GM19455 (cell line): ENCODE measurements around the gene SNRPB.

Source experiments
- ATAC-seq: cut with Tn5 transposase; IDR thresholded peaks from one replicate; pipeline ENCODE4 v1.9.1; 2021; ENCODE audit not compliant: unreplicated experiment

The SNRPB gene

DNA sequence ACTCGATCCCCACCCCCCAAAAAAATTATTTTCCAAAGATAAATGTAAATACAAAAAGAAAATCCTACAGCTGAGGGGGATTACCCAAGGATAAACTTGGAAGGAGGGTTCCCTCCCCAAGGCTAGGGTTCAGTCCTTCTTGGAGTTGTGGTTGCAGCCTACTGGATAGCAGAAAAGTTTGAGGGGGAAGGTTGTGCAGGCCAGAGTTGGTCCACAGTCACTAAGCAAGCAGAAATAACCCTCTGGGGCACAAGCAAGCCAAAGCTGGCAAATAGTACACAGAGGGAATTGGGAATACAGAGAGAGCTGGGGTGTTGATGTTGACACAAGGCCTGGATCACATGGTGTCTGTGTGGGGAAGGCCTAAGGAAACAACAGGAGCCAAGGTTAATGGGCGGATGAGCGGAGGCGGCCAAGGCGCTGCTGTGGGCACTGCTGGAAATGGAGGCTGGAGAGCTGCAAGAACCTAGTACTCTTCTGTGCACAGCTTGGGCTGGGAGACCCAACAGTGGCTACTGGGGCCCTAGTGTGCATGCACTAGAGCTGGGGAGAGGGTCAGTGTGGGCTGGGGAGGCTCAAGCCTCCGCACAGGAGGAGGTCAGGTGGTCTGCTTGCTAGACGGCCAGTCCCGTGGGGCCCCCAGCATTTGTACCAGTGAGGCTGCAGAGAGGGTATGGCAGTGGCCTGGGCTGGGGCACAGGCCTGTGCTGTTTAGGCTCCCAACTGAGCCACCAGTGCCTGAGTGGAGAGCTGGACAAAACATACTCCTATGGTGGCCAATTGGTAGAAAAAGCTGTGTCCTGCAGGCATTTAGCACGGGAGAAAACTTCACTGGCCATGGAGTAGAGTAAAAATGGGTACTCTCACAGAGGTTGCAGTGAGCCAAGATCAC, 5.5 kb upstream of the SNRPB start:
- ATAC-seq: no peak

DNA sequence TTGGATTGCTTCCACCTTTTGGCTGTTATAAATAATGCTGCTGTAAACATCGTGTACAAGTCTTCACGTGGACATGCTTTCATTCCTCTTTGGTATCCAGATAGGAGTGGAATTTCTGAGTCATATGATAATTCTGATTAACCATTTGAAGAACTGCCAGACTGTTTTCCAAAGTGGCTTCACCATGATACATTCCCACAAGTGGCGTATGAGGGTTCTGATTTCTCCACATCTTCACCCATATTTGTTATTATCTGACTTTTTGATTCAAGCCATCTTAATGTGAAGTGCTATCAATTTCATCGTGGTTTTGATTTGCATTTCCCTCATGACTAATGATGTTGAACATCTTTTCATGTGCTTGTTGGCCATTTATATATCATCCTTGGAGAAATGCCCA, 2.9 kb upstream of the SNRPB start:
- no peak for ATAC-seq

DNA sequence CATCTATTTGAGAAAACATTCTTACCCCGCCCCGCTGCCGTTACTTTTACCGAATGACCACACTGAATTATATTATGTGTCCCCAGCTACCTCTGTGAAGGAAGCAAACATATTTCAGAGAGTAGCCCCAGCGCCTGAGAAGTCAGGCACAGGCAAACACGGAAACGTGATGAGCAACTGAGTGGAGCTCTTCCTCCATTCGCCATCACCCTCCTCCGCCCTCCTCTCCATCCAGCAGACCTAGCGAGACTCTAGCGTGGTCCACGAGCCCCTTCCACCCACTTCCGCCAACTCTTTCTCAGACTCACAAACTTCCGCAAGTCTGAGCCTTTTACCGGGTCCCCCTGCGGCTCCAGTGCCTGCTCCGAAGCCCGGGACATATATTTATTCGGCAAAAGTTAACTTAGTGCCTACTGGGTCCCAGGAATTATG, 582 bp downstream of the SNRPB start:
- peak; percentile 25 for ATAC-seq

DNA sequence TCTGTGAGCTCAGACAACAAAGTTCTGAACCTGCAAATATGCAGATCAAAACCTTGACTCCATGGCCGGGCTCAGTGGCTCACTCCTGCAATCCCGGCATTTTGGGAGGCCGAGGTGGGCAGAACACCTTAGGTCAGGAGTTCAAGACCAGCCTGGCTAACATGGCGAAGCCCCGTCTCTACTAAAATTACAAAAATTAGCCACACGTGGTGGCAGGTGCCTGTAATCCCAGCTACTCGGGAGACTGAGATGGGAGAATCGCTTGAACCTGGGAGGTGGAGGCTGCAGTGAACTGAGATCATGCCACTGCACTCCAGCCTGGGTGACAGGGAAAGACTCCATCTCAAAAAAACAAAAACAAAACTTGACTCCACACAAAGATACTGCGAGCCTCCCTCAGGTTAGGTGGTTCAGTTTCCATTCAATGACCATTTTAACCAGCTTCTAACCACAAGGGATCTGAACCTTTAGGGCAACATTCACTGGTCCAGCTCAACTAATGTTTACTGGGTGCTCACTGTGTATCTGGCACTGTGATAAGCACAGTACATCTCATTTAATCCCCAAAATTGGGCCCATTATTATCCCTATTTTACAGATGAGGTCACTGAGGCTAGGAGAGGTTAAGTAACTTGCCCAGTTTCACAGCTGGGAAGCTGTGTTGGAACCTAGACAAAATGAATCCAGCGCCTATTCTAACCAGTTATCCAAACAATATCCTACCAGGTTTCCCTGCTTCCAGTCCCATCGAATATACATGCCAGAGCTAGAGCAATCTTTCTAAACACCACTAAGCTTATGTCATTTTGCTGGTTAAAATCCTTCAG, 1.8 kb downstream of the SNRPB start:
- ATAC-seq: no peak

DNA sequence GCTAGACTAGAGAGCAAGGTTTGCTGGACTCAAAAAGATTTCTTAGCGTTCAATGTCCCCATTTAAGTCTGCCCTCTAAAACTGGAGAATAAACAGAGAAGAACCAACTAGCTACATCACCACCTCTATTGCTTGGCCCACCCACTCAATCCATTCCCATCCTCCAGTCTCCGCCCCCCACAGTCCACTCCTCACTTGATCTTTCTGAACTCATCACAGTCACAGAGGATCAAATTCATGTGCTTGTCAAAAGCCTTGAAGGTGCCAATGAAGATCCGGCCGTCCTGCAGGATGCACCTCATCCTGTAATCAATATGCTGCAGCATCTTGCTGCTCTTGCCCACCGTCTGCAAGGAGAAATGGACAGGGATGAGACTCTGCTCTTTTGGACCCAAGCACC, 3.2 kb downstream of the SNRPB start:
- ATAC-seq: no peak

DNA sequence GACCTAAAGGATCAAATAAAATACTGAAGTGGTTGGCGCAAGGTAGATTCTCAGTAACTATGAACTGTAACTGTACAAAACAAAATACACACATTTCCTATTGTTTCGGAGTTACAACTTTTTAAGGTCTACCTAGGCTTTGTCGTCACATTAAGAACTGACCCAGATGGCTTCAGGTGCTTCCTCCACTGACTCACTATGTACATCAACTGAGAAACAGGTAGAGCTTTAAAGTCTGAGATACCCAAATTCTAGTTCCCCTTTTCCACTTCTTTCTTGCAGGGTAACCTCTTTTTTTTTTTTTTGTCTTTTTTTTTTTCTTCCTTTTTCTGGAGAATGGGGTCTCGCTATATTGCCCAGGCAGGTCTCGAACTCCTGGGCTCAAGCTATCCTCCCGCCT, 5.5 kb downstream of the SNRPB start:
- no peak for ATAC-seq

DNA sequence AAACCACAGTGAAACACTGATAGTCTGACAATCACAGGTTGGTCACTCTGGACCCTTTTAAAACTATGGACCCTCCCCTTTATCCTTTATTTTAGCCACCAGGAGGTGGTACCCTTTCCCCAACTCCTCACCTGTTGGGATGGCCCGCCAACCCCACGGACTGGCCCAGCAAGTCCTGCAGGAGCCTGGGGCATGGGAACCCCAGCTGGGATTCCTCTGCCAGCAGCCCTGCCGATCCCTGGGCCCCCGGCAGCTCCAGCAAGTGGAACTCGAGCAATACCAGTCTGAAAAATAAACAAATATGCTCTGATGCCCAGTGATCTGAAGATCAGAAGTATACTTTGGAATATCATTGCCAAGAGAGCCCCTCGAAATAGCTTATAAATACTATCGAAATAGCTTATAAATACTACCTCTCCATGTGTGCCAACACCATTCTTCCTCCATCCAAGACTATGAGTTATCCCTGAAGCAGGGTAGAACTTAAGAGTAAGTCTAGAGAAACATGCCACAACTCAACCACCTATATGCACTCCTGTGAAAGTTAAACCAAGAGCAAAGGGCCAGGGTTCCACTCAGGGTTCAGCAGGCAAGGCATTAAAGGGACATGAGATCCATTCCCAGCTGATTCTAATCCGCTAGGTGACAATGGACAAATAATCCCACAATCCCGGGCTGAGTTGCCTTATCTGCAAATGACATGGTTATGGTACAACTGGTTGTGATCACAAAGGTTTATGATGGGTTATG, 6.8 kb downstream of the SNRPB start:
- ATAC-seq: no peak

DNA sequence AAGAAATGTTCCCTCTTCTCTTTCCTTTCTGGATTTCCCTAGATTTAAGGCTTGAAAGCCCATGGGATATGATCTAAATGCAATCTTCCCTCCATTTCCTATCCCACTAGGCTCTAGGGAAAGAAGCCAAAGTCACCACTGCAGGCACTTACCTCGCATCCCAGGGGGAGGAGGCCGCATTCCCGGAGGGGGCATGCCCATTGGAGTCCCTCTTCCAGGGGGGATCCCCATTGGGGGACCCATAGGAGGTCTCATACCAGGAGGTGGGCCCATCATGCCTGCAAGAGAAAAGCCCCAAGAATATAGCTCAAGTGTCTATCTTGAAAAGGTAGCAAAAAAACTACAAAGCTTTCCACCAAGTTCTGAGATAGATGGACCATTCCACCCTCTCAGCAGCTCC, 8.1 kb downstream of the SNRPB start:
- no peak for ATAC-seq

DNA sequence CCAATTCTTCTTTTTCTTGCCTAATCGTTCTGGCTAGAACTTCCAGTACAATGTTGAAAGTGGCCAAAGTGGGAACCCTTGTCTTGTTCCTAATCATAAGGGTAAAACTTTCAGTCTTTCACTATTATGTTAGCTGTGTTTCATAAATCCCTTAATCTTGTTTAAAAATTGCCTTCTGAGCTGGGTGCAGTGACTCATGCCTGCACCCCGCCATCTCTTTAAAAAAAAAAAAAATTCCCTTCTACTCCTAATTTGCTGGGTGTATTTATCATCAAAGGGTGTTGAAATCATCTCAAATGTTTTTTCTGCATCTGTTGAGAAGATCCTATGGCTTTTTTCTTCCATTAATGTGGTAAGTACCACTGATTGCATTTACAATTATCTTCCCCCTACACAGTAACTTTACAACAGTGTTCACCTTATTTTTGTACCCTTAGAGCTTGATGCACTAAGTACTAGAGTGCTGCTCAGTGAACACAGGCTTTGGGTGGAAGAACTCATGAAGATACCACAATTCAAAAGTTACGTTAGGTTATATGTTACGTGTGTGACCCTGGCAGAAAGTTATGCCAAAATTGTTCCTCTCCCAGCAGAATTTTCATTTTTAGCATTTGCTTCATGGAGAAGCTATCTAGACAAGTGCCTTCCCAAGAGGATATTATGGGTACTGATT, 9.7 kb downstream of the SNRPB start:
- ATAC-seq: no peak

DNA sequence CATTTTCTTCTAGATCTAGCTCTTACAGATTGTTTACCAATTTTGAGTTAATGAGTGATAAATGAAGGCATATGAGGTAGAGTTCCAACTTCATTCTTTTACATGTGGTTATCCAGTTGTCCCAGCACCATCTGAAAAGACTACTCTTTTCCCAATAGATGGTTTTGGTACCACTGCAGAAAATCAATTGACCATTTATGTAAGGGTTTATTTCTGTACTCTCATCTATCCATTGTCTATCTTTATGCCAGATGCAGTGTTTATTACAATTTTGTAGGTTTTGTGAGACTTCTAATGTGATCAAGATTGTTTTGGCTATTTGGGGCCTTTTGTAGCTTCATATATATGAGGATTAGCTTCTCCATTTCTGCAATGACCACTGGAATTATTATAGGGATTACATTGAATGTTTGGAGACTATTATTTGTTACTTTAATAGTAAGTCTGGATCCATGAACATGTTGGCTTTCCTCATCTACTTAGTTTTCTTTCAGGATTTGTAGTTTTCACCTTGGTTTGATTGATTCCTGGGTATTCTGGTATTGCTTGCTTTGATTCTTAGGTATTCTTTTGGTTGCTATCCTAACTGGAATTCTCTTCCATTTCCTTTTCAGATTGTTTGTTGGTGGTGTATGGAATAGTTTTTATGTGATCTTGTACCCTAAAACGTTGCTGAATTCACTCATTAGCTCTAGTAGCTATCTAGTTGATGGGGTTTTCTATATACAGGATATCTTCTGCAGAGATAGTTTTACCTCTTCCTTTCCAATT, 10.4 kb downstream of the SNRPB start:
- no peak for ATAC-seq

DNA sequence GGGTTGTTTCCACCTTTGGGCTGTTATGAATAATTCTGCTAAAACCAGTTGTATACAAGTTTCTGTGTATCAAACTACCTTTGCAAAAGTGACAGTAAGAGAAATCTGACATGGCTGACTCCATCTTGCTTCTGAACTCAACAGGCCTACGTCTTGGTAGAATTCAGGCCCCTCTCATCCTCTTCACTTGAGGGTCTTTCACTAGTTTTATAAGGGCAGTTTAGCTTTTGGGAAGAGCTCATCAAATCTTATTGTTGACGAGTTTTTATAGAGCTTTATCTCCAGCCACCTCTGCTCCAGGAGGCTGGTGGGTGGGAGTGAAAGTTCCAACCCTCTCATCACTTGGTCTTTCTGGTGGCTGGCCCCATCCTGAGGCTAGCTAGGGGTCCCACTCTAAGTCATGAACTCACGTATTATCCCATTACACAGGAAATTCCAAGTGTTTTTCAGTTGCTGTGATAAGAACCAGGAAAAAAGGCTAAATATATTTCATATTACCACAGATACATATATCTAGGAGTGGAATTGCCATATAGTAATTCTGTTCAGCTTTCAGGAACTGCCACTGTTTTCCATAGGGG, 11.6 kb downstream of the SNRPB start:
- ATAC-seq: no peak

DNA sequence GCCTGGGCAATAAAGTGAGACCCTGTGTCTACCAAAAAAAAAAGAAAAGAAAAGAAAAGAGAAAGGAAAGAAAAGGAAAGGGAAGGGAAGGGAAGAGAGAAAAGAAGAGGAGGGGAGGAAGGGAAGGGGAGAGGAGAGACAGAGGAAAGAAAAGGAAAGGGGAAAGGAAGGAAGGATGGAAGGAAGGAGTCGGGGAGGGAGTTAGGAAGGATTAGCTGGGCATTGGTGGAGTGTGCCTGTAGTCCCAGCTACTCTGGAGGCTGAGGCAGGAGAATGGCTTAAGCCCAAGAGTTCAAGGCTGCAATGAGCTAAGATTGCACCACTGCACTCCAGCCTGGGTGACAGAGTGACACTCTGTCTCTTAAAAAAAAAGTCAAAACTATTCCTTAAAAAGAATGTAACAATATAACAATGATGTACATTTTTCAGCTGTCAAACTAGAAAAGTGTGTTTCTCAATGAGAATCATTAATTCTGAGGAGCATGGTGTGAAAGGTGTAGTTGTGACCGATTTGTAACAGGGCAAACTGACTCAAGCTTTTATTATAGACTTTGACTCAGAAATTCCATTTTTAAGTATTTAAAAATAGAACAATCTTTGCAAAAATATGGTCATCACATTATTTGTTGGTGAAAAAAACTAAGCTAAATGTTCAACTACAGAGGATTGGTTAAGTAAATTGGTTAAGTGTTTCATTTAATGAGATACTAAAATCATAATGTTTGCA, 14.7 kb downstream of the SNRPB start:
- no peak for ATAC-seq

DNA sequence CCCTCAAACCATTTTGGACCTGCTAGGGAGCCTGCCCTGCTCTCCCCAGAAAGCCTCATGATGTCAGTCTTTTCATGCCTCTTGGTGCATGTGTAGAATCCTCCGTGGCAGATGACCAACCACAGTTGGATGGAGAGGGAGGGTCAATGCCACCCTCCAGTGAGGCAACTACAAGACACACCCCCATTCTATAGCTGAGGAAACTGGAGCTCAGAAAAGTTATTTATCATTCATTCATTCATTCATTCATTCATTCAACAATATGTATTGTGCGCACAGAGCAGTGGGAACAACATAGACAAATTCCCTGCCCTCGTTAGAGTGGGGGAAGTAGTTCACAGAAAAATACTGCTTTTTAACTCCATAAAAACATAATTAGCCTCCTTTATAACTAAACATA, 16.8 kb downstream of the SNRPB start:
- no peak for ATAC-seq

DNA sequence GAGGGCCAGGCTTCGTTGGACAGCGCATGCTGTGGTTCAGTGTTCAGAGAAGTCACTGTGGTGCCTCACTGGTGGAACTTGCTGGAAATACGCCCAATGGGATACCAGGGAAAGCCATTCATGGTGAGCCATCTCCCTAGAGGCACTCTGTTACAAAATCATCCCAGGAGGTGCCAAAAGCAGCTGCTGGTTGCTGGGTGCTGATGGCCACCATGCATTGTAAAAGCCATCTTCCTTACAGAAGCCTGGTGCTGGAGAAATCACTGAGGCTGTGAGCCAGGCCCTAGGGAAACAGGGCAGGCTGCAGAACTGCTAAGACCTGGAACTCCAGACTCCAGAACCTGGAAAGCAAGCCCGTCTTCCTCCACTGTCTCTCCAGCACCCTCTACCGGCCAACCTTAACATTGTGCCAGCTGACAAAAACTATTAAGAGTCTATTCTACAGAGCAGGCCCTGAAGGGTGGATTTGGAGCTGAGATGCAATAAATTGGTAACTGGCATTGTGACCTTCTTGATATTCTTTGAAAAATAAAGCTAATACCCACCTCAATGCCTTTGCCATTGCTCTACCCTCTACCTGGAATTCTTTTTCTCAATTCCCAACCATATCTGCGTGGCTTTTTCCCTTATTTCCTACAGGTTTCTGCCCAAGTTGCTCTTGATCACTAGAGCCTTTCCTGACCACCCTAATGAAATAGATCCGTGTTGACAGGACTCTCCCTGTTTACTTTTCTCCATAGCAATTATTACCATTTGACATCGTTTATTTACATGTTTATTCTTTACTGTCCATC, 18.5 kb downstream of the SNRPB start:
- no peak for ATAC-seq

DNA sequence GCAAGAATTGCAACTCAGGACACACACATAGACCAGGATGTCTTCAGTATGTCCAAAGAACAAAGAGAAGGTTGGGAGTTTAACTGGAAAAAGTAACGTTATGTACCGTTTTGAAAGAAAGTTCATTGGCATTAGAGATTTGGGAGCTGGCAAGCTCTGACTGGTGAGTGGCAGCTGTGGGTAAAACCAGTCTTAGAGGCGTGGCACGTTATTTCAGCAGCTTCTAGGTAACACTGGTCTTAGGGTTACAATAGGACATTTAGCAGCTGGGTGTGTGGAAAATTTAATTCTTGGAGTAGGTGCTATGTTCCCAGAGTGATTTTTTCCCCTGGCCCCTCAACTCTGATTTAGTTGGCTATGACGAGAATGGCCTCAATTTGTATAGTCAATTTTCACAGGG, 19.2 kb downstream of the SNRPB start:
- no peak for ATAC-seq

DNA sequence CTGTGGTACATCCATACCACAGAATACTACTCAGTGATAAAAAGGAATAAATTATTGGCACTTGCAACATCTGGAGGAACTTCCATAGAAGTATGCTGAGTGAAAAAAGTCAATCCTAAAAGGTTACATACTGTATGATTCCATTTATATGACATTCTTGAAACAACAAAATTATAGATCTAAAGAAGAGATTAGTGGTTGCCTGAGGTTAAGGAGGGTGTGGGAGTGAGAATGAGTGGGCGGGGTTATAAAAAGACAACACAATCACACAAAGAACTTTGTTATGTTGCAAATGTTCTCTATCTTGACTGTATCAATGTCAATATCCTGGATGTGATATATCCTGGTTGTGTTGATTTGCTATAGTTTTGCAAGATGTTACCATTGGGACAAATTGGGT, 21.2 kb downstream of the SNRPB start:
- ATAC-seq: no peak

DNA sequence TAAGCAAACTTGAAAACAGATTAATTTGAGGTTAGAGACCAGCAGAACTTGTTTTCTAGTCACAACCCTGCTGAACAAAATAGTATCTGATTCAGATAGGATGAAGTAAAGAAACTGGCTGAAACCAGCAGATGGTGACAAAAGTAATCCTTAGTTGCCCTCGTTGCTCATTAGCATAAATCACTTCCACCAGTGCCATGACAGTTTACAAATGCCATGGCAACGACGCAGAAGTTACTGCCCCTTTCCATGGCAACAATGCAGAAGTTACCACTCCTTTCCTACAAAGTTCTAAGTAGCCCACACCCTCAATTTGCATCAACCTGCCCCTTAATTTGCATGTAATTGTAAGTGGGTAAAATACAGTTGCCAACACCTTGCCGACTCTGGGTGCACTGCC, 23.7 kb downstream of the SNRPB start:
- no peak for ATAC-seq

DNA sequence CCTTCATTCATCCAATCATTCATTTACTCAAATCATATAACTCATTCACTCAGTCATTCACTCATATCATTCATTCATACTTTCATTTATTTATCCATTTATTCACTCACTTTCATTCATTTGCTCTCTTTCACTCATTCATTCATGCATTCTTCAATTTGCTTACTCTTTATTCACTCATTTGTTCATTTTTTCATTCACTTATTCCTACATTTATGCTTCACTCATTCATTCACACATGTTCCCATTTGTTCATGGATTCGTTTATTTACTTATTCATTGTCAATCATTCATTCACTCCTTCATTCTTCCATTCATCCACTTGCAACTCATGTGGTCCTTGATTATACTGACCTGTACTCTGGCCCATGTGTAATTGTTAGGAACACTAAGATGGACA, 39.4 kb downstream of the SNRPB start:
- no peak for ATAC-seq
